Measurements from ENCODE around the gene TLX1. TPM values are rescaled to one million over a fixed set of nuclear protein-coding genes. Genes with fewer than 3 reads are reported as not detected.

TLX1 gene
- total RNA-seq, 1 experiment from 2014 or later: not detected

- Histone ChIP-seq H3K79me2 (ENCODE audit: low read length) (no peaks in the 10 kb centered on the region), H3K4me3 (ENCODE audit: low read length) (no peak overlapping the region), H3K9ac (ENCODE audit: low read length) (no peak overlapping the region), H3K9me3 (ENCODE audit: low read length) (no peaks in the 10 kb centered on the region), H3K4me2 (ENCODE audit: low read length) (no peak overlapping the region), H3K9me2 (replicated peaks; ENCODE audit: low read length) (no peaks in the 10 kb centered on the region), H3K36me3 (ENCODE audit: low read depth, low read length) (no peaks in the 10 kb centered on the region), H4K20me1 (ENCODE audit: low read length) (no peaks in the 10 kb centered on the region), H3F3A (ENCODE audit: low read length, unreplicated experiment) (no peaks in the 10 kb centered on the region), H3K4me1 (ENCODE audit: insufficient read depth, low read length) (no peaks in the 10 kb centered on the region), H2AFZ (ENCODE audit: low read length) (no peak overlapping the region), H3K27ac (ENCODE audit: low read length) (peak overlapping the region; percentile 55; the same call in 1 of the 2 replicates), H3K27me3 (ENCODE audit: low read length) (peaks cover 17% of the 10 kb centered on the region)
- DNase-seq (peak; percentile 49), ATAC-seq (peak; percentile 63)
- intact Hi-C loops (cut with micrococcal nuclease): no loop called here
- BruUV-seq (replicated peaks): no TSS peak
- ChIA-PET CTCF (interaction anchor here (0.6 kb wide), 1 partner anchor 302 kb away, joined by 5 read pairs; no protein-coding TSS in a partner anchor), POLR2A (ENCODE audit: unreplicated experiment) (no interaction called here)
- TF ChIP-seq EZH2 (IDR thresholded peaks at IDR 0.05; ENCODE audit: low read length, unreplicated experiment): no peak
- no peak for TF ChIP-seq EZH2phosphoT487 (IDR thresholded peaks at IDR 0.05; ENCODE audit: borderline replicate concordance, low read length)
- no peak for TF ChIP-seq CTCF (conservative IDR thresholded peaks at IDR 0.05; ENCODE audit: low read depth, low read length)
These were observed 34.6 kb downstream of the TLX1 start for GRCh38 chr10:101165736-101166135.

GRCh38 chr10:101166430-101166829, 35.3 kb downstream of the TLX1 start:
- no TSS peak for BruUV-seq (replicated peaks)
- intact Hi-C loops (cut with micrococcal nuclease): no loop called here
- ATAC-seq (peak; percentile 35; the same call in 1 of the 2 replicates), DNase-seq (peak; percentile 44)
- Histone ChIP-seq H3K4me1 (ENCODE audit: insufficient read depth, low read length) (no peaks in the 10 kb centered on the region), H3K36me3 (ENCODE audit: low read depth, low read length) (no peaks in the 10 kb centered on the region), H3K27ac (ENCODE audit: low read length) (peak overlapping the region; percentile 55; the same call in 1 of the 2 replicates), H3K4me2 (ENCODE audit: low read length) (no peak overlapping the region), H3K9ac (ENCODE audit: low read length) (no peak overlapping the region), H3K27me3 (ENCODE audit: low read length) (peaks cover 17% of the 10 kb centered on the region), H3K79me2 (ENCODE audit: low read length) (no peaks in the 10 kb centered on the region), H4K20me1 (ENCODE audit: low read length) (no peaks in the 10 kb centered on the region), H2AFZ (ENCODE audit: low read length) (no peak overlapping the region), H3F3A (ENCODE audit: low read length, unreplicated experiment) (no peaks in the 10 kb centered on the region), H3K9me3 (ENCODE audit: low read length) (no peaks in the 10 kb centered on the region), H3K4me3 (ENCODE audit: low read length) (no peak overlapping the region), H3K9me2 (replicated peaks; ENCODE audit: low read length) (no peaks in the 10 kb centered on the region)
- TF ChIP-seq CTCF (conservative IDR thresholded peaks at IDR 0.05; ENCODE audit: low read depth, low read length) (no peak), EZH2phosphoT487 (IDR thresholded peaks at IDR 0.05; ENCODE audit: borderline replicate concordance, low read length) (no peak), EZH2 (IDR thresholded peaks at IDR 0.05; ENCODE audit: low read length, unreplicated experiment) (no peak)
- ChIA-PET POLR2A (ENCODE audit: unreplicated experiment) (no interaction called here), CTCF (interaction anchor here (0.6 kb wide), 1 partner anchor 72 kb away, joined by 3 read pairs; no protein-coding TSS in a partner anchor)

- H3K36me3 ChIP-seq (ENCODE audit: low read depth, low read length): no peaks in the 10 kb centered on the region
- no peaks in the 10 kb centered on the region for H3K9me2 ChIP-seq (replicated peaks; ENCODE audit: low read length)
- H3F3A ChIP-seq (ENCODE audit: low read length, unreplicated experiment): no peaks in the 10 kb centered on the region
- H2AFZ ChIP-seq (ENCODE audit: low read length): no peak overlapping the region
- TF ChIP-seq EZH2 (IDR thresholded peaks at IDR 0.05; ENCODE audit: low read length, unreplicated experiment): no peak
- TF ChIP-seq EZH2phosphoT487 (IDR thresholded peaks at IDR 0.05; ENCODE audit: borderline replicate concordance, low read length): no peak
- TF ChIP-seq CTCF (conservative IDR thresholded peaks at IDR 0.05; ENCODE audit: low read depth, low read length): no peak
- H3K27ac ChIP-seq (ENCODE audit: low read length): no peak overlapping the region
- POLR2A ChIA-PET (ENCODE audit: unreplicated experiment): no interaction called here
- H3K9ac ChIP-seq (ENCODE audit: low read length): no peak overlapping the region
- H3K9me3 ChIP-seq (ENCODE audit: low read length): no peaks in the 10 kb centered on the region
- no peak for DNase-seq
- H3K79me2 ChIP-seq (ENCODE audit: low read length): no peaks in the 10 kb centered on the region
- no peaks in the 10 kb centered on the region for H4K20me1 ChIP-seq (ENCODE audit: low read length)
- ATAC-seq: no peak
- CTCF ChIA-PET: no interaction called here
- H3K27me3 ChIP-seq (ENCODE audit: low read length): peaks cover 12% of the 10 kb centered on the region; the same call in 1 of the 2 replicates
- no peak overlapping the region for H3K4me2 ChIP-seq (ENCODE audit: low read length)
- H3K4me1 ChIP-seq (ENCODE audit: insufficient read depth, low read length): no peaks in the 10 kb centered on the region
- no TSS peak for BruUV-seq (replicated peaks)
- no peak overlapping the region for H3K4me3 ChIP-seq (ENCODE audit: low read length)
- intact Hi-C loops (cut with micrococcal nuclease): no loop called here
These were observed 41.6 kb downstream of the TLX1 start for GRCh38 chr10:101172741-101173140.
